PFSK-1 (cell line): ENCODE measurements around the gene TBX2. TPM values are rescaled to one million over a fixed set of nuclear protein-coding genes. Genes with fewer than 3 reads are reported as not detected.

Experiments
- FOXP2 ChIP-seq: optimal IDR thresholded peaks from 2 replicates; pipeline ENCODE3; 2011; ENCODE audit warnings: borderline replicate concordance, control low read depth, inconsistent platforms; ENCODE audit not compliant: insufficient read depth; ENCODE audit errors: extremely low read length, extremely low read depth
- POLR2AphosphoS5 ChIP-seq: IDR thresholded peaks from 2 replicates; pipeline ENCODE4 v1.6.1; 2012; ENCODE audit warnings: low read depth, mild to moderate bottlenecking, control low read depth, low read length, moderate library complexity
- REST ChIP-seq, 2 experiments: IDR thresholded peaks; 2 replicates each; pipeline versions ENCODE4 v1.6.1 to v1.8.0; 2011 to 2012; ENCODE audit warnings: low read depth in 2 of 2, low read length in 2 of 2, control low read depth in 1 of 2, inconsistent platforms in 1 of 2, mild to moderate bottlenecking in 1 of 2, moderate library complexity in 1 of 2; ENCODE audit not compliant: insufficient read depth in 1 of 2
- SIN3A ChIP-seq: IDR thresholded peaks from 2 replicates; pipeline ENCODE4 v1.6.1; 2012; ENCODE audit warnings: mild to moderate bottlenecking, low read length, moderate library complexity, borderline replicate concordance; ENCODE audit not compliant: insufficient read depth
- TAF1 ChIP-seq: IDR thresholded peaks from 2 replicates; pipeline ENCODE4 v1.6.1; 2012; ENCODE audit warnings: low read length, control low read depth, borderline replicate concordance; ENCODE audit not compliant: insufficient read depth
- polyA plus RNA-seq: library from polyadenylated mRNA; unstranded; fragments of >200 nt; gene quantifications from one replicate; pipeline ENCODE4 v1.2.1, GENCODE V29; 2012; ENCODE audit warnings: low read depth, missing spikeins; ENCODE audit not compliant: insufficient read length

The TBX2 gene
- 9.0 TPM for polyA plus RNA-seq

GRCh38 chr17:61399131-61400065 lies at the start of gene TBX2:
TBX2 (plus strand) TSS chr17:61399843; CDS start chr17:61400177, 334 bp downstream.
- TF ChIP-seq SIN3A (0 out of 2 replicates have a peak, but pooled peaks have one; percentile 52), TAF1 (peak; percentile 60; the same call in 1 of the 2 replicates), FOXP2 (no peak), POLR2AphosphoS5 (peak; percentile 34; the same call in 1 of the 2 replicates)

GRCh38 chr17:61351745-61352407 lies 47.8 kb upstream of the TBX2 start:
- no peak for TF ChIP-seq FOXP2
- TF ChIP-seq TAF1 = no peak
- no peak for TF ChIP-seq SIN3A
- TF ChIP-seq REST (IDR thresholded peaks at IDR 0.05; ENCODE audit: insufficient read depth in 1 of 2, low read depth in 2 of 2, low read length in 2 of 2) = no peak
- no peak for TF ChIP-seq POLR2AphosphoS5

- no peak for TF ChIP-seq SIN3A
- no peak for TF ChIP-seq TAF1
- TF ChIP-seq FOXP2 = no peak
- TF ChIP-seq REST (IDR thresholded peaks at IDR 0.05; ENCODE audit: insufficient read depth in 1 of 2, low read depth in 2 of 2, low read length in 2 of 2) = no peak
- no peak for TF ChIP-seq POLR2AphosphoS5
Measured at GRCh38 chr17:61352408-61352770, 47.3 kb upstream of the TBX2 start.

- TF ChIP-seq POLR2AphosphoS5 = no peak
- TF ChIP-seq FOXP2 = no peak
- no peak for TF ChIP-seq SIN3A
- no peak for TF ChIP-seq TAF1
- TF ChIP-seq REST (IDR thresholded peaks at IDR 0.05; ENCODE audit: insufficient read depth in 1 of 2, low read depth in 2 of 2, low read length in 2 of 2) = no peak
Measured at GRCh38 chr17:61352781-61353491, 46.7 kb upstream of the TBX2 start.

- TF ChIP-seq FOXP2 (no peak), POLR2AphosphoS5 (no peak), TAF1 (no peak), REST (IDR thresholded peaks at IDR 0.05; ENCODE audit: insufficient read depth in 1 of 2, low read depth in 2 of 2, low read length in 2 of 2) (no peak)
Measured at GRCh38 chr17:61353615-61354014, 46.0 kb upstream of the TBX2 start.
